Hepatocyte (in vitro differentiated cells): ENCODE data around the gene SULT1A3.
"Not testable (repeated sequence)": the region's sequence is repeated elsewhere in the genome, so short reads cannot be mapped to it uniquely, and the experiment has no call there.

Experiments used
- CTCF ChIP-seq: fragments of 200-600 bp; sonication (generic); IDR thresholded peaks from 2 replicates; pipeline ENCODE4 v1.5.1; 2016; ENCODE audit warnings: antibody characterized with exemption, mild to moderate bottlenecking; ENCODE audit not compliant: poor library complexity
- EZH2 ChIP-seq: fragments of 200-600 bp; sonication (generic); IDR thresholded peaks from 2 replicates; pipeline ENCODE4 v1.6.1; 2016; ENCODE audit warnings: antibody characterized with exemption, mild to moderate bottlenecking, borderline replicate concordance
- EZH2phosphoT487 ChIP-seq: fragments of 200-600 bp; sonication (generic); IDR thresholded peaks from one replicate; pipeline ENCODE4 v1.6.1; 2018; ENCODE audit warnings: antibody characterized with exemption, mild to moderate bottlenecking, low read depth, moderate library complexity; ENCODE audit not compliant: unreplicated experiment, severe bottlenecking

GRCh38 chr16:30168746-30169145 is 30.3 kb upstream of the SULT1A3 start:
- TF ChIP-seq EZH2, CTCF, EZH2phosphoT487: not testable (repeated sequence)
